ENCODE data around the gene PNMA3. TPM values are rescaled to one million over a fixed set of nuclear protein-coding genes. Genes with fewer than 3 reads are reported as not detected.
"Not testable (repeated sequence)": the region's sequence is repeated elsewhere in the genome, so short reads cannot be mapped to it uniquely, and the experiment has no call there.

The PNMA3 gene
- polyA plus RNA-seq, 1 donor = 33.8 TPM

DNA sequence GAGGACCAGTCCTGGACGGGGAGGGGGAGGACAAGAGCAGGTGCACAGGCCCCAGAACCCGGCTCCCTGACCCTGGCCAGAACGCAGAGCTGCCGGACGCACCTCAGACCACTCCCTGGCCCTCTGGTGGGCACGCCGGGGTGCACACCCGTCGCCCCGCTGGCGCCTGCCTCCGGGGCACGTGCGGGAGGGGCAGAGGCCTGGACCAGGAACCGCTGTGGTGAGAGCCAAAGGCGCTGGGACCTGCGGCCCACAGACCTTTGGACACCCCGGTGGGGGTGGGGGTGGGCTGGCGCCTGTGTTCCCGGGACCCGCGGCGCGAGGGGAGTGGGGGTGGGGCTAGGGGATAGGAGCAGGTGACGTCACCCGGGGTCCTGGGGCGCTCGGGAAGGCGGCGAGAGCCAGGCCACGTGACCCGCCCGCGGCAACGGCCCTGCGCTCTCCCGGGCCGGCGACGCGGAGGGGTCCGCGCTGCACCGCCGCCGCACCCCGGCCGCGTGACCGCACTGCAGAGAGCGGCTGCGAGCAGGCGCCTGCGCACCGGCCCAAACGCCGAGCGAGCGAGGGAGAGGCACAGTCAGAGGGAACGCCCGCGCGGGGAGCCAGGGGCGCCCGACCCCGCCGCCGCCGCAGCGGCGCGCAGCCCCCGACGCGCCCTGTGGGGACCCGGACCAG, 15.8 kb downstream of the PNMA3 start, which contains the start of gene PNMA6A:
Gene PNMA6A (plus strand): TSS at position 546 of the 675 bp plus-strand sequence. CDS start 609 bp downstream, outside the sequence.
- DNase-seq = not testable (repeated sequence)

DNA sequence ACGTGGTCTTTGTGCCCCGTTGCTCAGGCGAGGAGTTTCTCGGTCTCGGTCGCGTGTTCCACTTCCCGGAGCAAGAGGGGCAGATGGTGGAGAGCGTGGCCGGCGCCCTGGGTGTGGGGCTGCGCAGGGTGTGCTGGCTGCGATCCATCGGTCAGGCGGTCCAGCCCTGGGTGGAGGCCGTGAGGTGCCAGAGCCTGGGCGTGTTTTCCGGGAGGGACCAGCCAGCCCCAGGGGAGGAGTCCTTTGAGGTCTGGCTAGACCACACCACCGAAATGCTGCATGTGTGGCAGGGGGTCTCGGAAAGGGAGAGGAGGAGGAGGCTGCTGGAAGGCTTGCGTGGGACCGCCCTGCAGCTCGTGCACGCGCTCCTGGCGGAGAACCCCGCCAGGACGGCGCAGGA, 17.1 kb downstream of the PNMA3 start:
- DNase-seq = not testable (repeated sequence)

DNA sequence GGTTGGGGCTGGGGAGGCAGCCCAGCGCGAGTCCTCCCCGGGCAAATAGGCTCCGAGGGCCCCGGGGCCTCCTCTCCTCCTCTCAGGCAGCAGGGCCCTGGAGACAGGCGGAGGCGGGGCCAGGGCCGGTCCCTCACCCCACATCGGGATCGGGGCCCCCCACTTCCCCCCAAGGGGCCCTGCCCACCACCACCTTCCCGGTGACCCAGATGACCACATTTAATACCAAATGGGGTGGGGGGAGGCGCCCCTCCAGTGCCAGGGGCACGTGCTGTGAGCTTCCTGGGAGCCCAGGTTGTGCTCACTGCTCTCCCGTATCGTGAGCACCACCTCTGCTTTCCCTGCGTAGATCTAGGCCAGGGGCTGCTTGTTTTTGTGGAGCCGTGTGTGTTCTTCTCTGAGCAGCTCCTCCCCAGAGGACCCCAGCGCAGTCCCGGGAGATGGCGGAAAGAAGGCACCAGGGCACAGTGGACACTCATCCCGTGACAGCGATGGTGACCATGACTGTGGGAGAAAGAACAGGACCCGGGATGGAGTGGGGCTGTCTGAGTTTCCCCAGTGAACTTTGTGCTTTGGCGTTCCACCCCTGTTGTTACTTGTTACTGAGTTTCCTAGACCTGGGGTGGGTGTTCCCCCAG, 18.1 kb downstream of the PNMA3 start:
- no peak for DNase-seq

DNA sequence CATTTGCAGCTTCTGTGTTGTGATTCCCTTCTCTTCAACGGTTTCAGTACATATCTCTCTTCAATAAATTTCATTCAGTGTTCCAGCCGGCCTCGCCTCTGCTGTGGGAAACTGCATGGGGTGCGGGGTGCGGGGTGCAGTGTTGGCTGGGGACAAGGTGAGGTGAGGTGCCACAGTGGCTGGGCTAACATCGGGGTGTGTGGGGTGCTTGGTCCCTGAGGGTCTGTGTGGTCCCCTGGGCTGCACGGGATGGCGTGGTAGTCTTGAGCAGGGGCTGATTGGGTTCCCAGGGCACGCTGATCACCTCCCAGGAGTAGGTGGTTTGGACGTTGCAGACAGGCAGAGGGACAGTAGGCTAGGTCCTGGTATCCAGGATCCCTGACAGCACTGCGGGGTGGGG, 18.7 kb downstream of the PNMA3 start:
- DNase-seq = no peak

DNA sequence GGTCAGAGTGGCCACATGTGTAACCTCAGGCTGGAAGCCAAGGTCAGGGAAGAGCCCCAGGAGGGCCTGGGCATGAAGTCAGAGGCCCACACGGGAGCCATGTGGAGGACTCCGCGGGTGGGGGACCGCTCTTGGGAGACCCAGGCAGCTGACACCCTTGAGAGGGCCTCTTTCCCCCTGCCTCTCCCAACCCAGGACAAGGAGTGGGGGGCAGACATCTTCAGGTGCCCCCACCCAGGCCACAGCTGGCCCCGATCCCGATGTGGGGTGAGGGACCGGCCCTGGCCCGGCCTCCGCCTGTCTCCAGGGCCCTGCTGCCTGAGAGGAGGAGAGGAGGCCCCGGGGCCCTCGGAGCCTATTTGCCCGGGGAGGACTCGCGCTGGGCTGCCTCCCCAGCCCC, 19.1 kb downstream of the PNMA3 start:
- DNase-seq = no peak

DNA sequence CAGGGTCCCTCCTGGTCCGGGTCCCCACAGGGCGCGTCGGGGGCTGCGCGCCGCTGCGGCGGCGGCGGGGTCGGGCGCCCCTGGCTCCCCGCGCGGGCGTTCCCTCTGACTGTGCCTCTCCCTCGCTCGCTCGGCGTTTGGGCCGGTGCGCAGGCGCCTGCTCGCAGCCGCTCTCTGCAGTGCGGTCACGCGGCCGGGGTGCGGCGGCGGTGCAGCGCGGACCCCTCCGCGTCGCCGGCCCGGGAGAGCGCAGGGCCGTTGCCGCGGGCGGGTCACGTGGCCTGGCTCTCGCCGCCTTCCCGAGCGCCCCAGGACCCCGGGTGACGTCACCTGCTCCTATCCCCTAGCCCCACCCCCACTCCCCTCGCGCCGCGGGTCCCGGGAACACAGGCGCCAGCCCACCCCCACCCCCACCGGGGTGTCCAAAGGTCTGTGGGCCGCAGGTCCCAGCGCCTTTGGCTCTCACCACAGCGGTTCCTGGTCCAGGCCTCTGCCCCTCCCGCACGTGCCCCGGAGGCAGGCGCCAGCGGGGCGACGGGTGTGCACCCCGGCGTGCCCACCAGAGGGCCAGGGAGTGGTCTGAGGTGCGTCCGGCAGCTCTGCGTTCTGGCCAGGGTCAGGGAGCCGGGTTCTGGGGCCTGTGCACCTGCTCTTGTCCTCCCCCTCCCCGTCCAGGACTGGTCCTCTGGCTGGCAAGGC, 21.3 kb downstream of the PNMA3 start:
- DNase-seq = not testable (repeated sequence)

DNA sequence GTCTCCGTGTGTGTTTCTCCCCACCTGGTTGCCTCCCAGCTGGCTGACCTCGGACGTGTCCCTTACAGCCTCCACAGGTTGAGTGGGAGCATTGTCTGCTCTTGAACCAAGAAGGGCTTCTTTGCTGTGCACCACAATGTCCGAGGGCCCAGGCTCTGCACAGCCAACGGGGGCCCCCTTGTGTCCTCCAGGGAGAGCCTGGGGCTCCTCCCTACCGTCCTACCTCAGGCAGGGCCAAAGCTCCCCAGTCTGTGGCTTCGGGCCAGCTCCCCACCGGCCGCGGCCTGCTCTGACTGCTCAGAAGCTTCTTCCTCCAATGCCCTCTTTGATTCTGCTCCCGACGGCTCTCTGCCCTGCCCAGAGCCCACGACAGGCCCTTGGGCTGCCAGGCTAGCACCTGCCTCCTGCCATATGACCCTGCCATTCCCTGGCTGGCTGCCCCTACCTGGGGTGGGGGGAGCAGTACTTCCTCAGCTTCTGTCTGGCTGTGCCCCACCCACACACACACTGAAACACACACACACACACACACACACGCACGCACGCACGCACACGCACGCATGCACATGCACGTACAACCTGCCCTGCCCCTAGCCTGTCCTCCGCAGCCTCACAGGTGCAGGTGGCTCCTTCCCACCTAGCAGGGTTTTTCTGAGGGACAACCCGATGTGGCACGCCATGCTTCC, 27.1 kb downstream of the PNMA3 start:
- not testable (repeated sequence) for DNase-seq

DNA sequence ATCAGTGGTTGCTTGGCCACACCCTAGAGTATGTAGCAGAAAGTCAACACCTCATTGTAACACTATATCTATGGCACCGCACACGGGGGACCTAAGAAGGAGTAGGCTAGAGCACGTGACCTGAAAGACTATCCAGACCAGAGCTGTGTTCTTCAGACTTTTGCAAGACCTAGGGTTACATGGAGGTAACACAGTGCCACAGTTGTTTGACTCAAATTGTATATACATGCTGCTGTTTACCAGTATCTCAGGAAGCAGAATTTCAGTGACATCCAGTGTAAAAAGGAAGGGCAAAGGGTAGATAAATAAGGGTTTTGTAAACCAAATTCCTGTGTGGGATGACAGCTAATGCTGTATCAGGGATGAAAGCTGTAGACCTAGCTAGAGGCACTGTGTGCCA, 46.1 kb downstream of the PNMA3 start:
- DNase-seq = no peak

DNA sequence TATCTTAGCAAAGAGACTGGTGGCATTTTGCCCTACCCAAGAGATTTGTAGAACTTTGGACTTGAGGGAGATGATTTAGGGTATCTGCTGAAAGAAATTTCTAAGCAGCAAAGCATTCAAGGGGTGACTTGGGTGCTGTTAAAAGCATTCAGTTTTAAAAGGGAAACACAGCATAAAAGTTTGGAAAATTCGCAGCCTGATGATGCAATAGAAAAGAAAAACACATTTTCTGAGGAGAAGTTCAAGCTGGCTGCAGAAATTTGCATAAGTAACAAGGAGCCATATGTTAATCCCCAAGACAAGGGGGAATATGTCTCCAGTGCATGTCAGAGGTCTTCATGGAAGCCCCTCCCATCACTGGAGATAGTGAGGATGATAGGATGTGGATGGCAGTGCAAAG, 48.7 kb downstream of the PNMA3 start:
- not testable (repeated sequence) for DNase-seq

DNA sequence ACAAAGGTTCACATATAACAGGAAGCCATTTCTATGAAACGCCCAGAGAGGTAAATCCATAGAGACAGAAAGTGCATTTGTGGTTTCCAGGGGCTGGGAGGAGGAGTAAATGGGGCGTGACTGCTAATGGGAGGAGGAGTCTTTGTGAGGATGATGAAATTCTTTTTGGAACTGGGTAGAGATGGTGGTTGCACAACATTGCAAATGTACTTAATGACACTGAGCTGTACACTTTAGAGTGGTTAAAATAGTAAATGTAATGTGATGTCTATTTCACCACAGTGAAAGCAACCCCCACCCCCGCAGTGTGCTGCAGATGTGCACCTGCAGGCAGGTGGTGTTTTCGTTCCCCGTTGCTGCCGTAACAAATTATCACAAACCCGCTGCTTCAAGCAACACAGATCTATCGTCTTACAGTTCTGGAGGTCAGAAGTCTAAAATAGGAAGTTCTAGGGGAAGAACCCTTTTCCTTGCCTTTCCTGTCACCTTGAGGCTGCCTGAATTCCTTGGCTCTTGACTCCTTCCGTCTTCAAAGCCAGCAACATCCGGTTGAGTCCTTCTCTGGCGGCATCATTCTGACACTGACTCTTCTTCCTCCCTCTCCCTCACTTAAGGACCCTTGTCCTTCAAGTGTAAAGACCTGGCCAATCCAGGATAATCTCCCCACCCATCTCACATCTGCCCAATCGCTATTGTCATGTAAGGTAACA, 50.0 kb downstream of the PNMA3 start:
- DNase-seq = not testable (repeated sequence)

Other genes starting within 250 kb of the PNMA3 start
- gene CETN2, start 225.7 kb upstream of the PNMA3 start, polyA plus RNA-seq (ENCODE audit: insufficient read length) = 109 TPM
- 24.1 TPM for gene NSDHL, start 225.4 kb upstream of the PNMA3 start, polyA plus RNA-seq (ENCODE audit: insufficient read length)
- 42.6 TPM for gene ZNF185, start 158.4 kb upstream of the PNMA3 start, polyA plus RNA-seq (ENCODE audit: insufficient read length)
- 0.33 TPM for gene PNMA5, start 62.4 kb upstream of the PNMA3 start, polyA plus RNA-seq (ENCODE audit: insufficient read length)
- 10.0 TPM for gene PNMA6A, start 16.0 kb downstream of the PNMA3 start, polyA plus RNA-seq (ENCODE audit: insufficient read length)
- not detected for gene MAGEA1, start 122.8 kb downstream of the PNMA3 start, polyA plus RNA-seq (ENCODE audit: insufficient read length)

Data from left kidney (tissue), 2 donors.